ENCODE measurements around the gene PCDHGB1.
"Not testable (repeated sequence)": the region's sequence is repeated elsewhere in the genome, so short reads cannot be mapped to it uniquely, and the experiment has no call there.

Gene PCDHGB1

DNA sequence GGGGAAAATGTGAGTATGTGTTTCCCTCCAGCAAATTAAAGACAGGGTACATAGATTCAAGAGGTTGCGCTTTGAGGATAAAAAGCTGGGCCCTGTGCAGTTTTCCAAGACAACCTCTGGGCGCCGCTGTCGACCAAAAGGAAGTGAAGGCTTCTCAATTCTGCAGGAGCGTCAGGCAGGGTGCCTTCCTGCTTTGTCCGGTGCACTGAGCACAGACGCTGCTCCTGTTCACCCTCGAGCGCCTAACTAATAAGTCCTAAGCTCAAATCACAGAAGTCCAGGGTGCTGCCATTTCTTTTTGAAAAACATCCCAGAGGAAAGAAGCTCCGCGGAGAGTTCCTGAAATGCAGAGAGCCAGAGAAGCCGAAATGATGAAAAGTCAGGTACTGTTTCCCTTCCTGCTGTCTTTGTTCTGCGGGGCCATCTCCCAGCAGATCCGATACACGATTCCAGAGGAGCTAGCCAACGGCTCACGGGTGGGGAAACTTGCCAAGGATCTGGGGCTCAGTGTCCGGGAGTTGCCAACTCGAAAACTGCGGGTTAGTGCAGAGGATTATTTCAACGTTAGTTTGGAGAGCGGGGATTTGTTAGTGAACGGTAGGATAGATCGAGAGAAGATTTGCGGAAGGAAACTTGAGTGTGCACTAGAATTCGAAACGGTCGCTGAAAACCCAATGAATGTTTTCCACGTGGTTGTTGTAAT lies at the start of gene PCDHGB1:
TSS of gene PCDHGB1 (plus strand) at position 183 of the 703 bp plus-strand sequence. CDS start at position 345, 162 bp downstream.
- peak; percentile 13 for DNase-seq

- no peak for DNase-seq
Observed at GRCh38 chr5:141303756-141304155, 46.1 kb upstream of the PCDHGB1 start, which contains the start of gene SLC25A2. Gene SLC25A2 (minus strand): TSS chr5:141304049. CDS start chr5:141303865, 184 bp downstream.

DNA sequence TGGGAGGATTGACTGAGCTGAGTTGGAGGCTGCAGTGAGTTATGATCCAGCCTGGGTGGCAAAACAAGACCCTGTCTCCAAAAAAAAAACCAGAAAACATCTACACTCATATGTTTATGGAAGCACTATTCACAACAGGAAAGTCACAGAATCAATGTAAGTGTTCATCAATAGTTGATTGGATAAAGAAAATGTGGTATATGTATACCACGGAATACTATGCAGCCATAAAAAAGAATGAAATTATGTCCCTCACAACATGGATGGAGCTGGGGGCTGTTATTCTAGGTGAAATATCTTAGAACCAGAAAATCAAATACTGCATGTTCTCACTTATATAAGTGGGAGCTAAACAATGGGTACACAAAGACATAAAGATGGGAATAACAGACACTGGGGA lies 43.3 kb upstream of the PCDHGB1 start:
- DNase-seq, result no peak

- no peak for DNase-seq
Observed at GRCh38 chr5:141313711-141314110, 36.2 kb upstream of the PCDHGB1 start.

DNA sequence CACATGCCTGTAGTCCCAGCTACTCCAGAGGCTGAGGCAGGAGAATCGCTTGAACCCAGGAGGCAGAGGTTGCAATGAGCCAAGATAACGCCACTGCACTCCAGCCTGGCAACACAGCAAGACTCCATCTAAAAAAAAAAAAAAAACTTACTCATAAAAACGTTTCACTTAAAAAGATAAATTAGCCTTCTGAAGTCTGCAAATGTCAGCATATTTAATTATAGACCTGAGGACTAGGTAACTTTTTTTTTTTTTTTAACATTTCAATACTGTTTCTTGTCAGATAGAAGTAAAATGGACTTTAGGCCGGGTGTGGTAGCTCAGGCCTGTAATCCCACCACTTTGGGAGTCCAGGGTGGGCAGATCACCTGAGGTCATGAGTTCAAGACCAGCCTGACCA lies 32.9 kb upstream of the PCDHGB1 start:
- DNase-seq, result not testable (repeated sequence)

GRCh38 chr5:141319202-141319601 lies 30.7 kb upstream of the PCDHGB1 start:
- no peak for DNase-seq

GRCh38 chr5:141319699-141320098 lies 30.2 kb upstream of the PCDHGB1 start:
- no peak for DNase-seq

GRCh38 chr5:141320225-141321169 lies 29.4 kb upstream of the PCDHGB1 start, which contains the start of gene TAF7:
Gene TAF7 (minus strand): TSS chr5:141320784. CDS start chr5:141320044, 740 bp downstream.
- peak; percentile 82 for DNase-seq

GRCh38 chr5:141322261-141322660 lies 27.6 kb upstream of the PCDHGB1 start:
- no peak for DNase-seq

DNA sequence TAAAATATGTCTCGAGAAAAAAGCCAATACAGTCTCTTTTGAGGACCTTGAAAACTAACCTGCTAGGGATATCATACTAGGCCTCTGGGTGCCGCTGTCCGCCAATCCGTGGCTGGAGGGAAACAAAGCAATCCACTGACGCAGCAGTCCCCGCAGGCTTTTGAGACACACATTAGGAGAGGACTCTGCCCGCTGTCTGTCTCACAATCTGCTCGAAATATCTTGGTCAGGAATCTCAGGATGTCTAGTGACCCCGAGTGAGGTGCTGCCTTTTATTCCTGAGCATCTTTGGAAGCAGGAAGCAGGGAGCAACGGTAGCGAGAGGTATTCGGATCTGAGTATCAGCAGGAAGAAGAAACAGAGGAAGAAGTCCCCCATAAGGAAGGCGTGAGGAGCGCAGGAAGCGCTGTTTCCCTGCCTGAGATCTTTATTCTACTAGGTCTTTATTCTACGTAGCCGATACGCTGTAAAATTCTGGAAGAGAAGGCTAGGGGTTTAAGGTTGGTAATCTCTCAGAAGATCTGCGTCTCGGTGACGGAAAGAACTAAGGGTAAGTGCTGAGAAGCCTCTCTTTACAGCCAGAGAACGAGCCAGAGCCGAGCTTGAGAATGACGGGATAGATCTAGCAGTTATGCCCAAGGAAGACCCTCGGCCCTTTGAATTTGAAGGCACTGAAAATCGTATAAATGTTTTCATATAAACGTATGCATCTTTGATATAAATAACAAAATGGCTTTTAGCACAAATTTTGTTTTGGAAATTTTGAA lies 23.6 kb upstream of the PCDHGB1 start:
- DNase-seq, result no peak

- DNase-seq, result no peak
Observed at GRCh38 chr5:141328231-141328630, 21.7 kb upstream of the PCDHGB1 start.

- DNase-seq, result no peak
Observed at GRCh38 chr5:141330299-141331080, 19.4 kb upstream of the PCDHGB1 start, which contains the start of gene PCDHGA1. Gene PCDHGA1 (plus strand): TSS chr5:141330514.

- DNase-seq, result not testable (repeated sequence)
Observed at GRCh38 chr5:141332571-141332970, 17.3 kb upstream of the PCDHGB1 start.

GRCh38 chr5:141338538-141339306 lies 11.2 kb upstream of the PCDHGB1 start, which contains the start of gene PCDHGA2:
Gene PCDHGA2 (plus strand): TSS chr5:141338760.
- DNase-seq, result no peak

GRCh38 chr5:141340781-141341354 lies 9.0 kb upstream of the PCDHGB1 start:
- DNase-seq, result not testable (repeated sequence)

- no peak for DNase-seq
Observed at GRCh38 chr5:141342773-141343172, 7.1 kb upstream of the PCDHGB1 start.

GRCh38 chr5:141343242-141343952 lies 6.5 kb upstream of the PCDHGB1 start, which contains the start of gene PCDHGA3:
Gene PCDHGA3 (plus strand): TSS chr5:141343829. CDS start chr5:141344034, 205 bp downstream.
- no peak for DNase-seq

- DNase-seq, result no peak
Observed at GRCh38 chr5:141343953-141344463, 5.9 kb upstream of the PCDHGB1 start.

DNA sequence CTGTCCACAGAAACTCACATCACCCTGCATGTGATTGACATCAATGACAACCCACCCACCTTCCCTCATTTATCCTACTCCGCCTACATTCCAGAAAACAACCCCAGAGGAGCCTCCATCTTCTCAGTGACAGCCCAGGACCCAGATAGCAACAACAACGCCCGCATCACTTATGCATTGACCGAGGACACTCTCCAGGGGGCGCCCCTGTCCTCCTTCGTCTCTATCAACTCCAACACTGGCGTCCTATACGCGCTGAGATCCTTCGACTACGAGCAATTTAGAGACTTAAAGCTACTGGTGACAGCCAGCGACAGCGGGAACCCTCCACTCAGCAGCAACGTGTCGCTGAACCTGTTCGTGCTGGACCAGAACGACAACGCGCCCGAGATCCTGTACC lies 4.6 kb upstream of the PCDHGB1 start:
- no peak for DNase-seq

DNA sequence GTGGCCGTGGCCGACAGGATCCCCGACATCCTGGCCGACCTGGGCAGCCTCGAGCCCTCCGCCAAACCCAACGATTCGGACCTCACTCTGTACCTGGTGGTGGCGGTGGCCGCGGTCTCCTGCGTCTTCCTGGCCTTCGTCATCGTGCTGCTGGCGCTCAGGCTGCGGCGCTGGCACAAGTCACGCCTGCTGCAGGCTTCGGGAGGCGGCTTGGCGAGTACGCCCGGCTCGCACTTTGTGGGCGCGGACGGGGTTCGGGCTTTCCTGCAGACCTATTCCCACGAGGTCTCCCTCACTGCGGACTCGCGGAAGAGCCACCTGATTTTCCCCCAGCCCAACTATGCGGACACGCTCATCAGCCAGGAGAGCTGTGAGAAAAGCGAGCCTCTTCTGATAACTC lies 3.9 kb upstream of the PCDHGB1 start:
- not testable (repeated sequence) for DNase-seq

Measured in NCI-H1092 treated with DMSO at 0.1 percent for 48 hours (cell line).